HG02623 (cell line): ENCODE measurements around the gene POMC.
"Not testable (repeated sequence)": the region's sequence is repeated elsewhere in the genome, so short reads cannot be mapped to it uniquely, and the experiment has no call there.

Source experiments
- ATAC-seq: cut with Tn5 transposase; IDR thresholded peaks from one replicate; pipeline ENCODE4 v1.9.1; 2021; ENCODE audit warnings: moderate library complexity; ENCODE audit not compliant: unreplicated experiment

The POMC gene

DNA sequence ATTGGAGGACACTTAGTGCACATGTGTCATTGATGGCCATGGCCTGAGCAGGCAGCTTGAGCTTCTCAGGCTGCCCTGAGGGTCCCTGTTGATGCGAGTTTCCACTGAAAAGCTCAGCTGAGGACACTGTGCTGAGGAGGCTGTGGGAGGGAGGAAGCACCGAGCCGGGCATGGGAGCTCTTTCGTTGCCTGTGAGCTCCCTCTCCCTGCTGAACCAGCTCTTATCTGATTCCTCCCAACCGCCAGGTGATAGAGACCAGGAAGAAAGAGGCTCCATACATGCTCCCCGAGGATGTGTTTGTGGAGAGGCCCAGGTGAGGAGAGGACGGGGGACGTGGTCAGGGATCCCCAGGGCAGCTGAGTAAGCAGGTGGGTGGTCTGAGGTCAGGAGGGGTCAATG, 27.3 kb downstream of the POMC start:
- no peak for ATAC-seq

DNA sequence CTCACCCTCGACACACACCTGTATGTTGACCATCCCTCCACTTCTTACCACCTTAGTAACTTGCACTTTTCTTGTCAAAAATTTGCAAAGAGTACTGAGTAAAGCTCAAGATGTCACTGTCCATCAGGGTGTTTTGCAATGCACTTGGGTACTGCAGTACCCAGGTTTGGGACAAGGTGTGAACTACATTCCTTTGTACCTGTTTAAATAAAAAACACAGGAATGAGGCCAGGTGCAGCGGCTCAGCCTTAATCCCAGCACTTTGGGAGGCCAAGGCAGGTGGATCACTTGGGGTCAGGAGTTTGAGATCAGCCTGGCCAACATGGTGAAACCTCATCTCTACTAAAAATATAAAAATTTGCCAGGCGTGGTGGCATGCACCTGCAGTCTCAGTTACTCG, 27.8 kb downstream of the POMC start:
- not testable (repeated sequence) for ATAC-seq

DNA sequence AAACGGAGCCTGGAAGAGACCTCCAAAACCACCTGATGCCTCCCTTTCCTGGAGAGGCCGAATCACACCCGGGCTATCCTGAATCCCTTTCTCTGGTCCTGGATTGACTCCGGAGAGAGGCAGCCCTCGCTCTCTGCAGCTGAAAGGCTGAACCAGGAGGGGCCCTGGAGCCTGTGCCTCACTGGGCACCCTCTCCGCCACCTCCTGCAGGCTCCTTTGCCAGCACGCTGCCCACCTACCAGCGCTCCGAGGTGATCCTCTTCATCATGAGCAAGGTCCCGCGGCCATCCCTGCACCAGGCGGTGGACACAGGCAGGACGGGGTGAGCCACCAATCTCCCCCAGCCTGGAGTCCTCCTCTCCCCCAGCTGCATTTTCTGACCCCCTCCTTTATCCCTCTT, 35.7 kb downstream of the POMC start:
- ATAC-seq = no peak

DNA sequence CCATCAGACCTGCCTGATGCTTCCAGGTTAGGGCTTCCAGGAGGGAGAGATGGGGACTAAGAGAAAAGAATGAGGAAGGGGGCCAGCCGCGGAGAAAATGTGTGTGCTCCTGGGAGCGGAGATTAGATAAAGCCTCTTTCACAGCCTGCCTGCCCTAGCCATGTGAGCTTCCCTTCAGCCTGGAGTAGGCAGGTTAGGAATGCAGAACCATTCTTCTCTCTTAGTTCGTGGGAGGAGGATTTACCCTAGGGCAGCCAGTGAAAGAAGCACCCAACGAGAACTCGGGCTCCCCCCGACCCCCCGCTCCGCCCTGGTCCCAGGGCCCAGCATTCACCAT, 36.1 kb downstream of the POMC start:
- no peak for ATAC-seq

DNA sequence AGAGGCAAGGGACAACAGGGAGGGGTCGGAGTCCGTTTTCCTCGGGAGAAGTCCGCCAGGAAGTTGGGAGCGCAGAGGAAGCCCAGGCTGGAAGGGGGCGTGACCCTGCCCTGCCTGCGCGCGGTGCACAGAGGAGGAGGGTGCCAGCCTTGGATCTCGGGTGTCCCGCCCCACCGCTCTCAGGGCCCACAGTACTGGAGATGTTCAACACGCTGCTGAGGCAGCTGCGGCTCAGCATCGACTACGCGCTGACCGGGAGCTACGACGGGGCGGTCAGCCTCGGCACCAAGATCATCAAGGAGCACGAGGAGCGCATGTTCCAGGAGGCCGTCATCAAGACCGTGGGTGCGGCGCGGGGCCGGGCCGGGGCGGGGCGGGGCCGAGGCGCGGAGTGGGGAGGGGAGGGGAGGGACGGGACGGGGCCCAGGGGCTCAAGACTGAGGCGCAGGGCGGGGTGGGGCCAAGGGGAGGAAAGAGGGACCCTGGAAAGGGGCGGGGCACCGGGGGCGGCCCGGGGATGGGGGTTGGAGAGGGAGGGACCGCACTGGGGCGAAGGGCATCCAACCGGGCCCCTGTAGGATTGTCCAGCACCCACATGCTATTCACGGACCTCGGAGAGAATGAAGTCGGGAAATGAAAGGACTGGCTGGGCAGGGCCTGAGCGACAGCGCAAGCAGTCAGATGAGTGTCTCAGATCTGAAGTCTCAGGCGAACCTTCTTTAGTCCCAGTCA, 36.6 kb downstream of the POMC start:
- ATAC-seq = no peak

DNA sequence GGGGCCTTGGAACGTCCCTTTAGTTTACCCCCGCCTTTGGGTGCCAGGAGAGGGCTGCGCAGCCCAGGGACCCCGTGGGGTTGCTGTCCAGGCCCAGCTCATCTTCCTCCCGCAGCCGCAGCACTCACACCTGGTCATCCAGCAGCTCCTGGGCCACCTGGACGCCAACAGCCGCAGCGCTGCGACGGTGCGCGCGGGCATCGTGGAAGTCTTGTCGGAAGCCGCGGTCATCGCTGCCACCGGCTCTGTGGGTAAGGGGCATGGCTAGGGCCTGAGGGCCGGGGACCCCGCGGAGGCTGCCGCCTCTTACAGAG, 37.2 kb downstream of the POMC start:
- no peak for ATAC-seq

DNA sequence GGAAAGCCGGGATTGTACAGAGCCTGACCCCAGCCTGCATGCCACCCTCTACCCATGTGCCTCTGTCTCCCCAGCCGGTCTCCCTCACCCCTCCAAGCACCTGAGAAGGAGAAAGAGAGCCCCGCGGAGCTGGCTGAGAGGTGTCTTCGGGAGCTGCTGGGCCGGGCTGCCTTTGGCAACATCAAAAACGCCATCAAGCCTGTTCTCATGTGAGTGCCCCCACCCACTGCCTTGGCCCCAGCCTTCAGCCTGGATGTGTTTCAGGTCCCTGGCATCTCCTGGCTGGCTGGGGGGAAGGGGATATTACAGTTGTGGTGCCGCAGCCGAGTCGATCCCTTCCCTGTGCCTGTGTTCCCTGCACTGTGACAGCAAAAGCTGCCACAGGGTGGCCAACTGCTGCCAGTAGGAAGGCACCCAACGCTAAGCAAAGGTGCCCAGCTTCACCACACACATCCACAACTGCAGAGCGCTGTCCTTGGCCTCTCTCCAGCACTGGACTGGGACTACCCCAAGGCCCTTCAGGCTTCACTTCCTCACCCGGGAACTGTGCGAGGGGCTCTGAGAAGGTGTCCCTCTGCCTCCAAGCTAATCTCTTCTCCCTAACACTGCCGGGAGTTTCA, 38.4 kb downstream of the POMC start:
- no peak for ATAC-seq

DNA sequence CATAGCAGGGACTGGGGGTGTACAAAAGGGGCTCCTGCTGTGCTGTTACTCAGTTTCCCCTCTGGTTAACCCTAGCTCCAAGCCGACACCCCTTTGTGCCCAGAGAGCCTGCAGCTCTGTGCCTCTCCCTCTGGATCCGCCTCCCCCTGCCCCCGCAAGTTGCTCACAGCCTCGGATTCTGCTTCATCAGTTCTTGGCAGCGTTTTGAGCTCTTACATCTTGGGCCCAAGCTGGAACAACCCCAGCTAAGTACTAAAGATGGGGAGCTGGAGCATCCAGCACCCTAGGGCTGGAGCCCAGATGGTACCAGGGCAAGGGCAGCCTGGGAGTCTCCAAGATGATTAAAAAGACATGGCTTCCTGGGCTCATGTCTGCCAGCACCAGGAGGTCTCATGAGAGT, 40.7 kb downstream of the POMC start:
- ATAC-seq = no peak

DNA sequence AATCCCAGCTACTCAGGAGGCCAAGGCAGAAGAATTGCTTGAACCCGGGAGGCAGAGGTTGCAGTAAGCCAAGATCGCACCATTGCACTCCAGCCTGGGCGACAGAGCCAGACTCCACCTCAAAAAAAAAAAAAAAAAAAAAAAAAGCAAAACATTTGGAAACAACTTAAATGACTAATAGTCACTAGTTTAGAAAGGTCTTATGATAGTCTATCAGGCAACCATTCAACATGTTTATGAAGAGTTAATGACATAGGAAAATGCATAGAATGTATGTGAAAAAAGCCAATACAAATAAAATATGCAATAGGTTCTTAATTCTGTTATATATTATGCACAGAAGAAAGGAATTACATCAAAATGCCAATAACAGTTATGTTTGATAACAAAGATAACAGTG, 41.3 kb downstream of the POMC start:
- not testable (repeated sequence) for ATAC-seq

DNA sequence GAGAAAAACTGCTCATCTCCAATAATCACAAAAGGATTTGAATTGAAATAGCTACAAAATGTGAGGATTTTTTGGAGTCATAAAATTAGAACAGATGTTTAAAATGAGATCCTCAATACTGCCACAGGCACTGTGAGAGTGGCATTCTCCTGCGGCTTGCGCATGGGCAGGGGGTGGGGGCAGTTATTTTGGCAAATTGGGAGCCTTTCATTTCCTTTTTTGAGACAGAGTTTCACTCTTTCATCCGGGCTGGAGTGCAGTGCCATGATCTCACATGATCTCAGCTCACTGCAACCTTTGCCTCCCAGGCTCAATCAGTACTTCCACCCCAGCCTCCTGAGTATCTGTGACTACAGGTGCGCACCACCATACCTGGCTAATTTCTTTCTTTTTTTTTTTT, 42.4 kb downstream of the POMC start:
- no peak for ATAC-seq

DNA sequence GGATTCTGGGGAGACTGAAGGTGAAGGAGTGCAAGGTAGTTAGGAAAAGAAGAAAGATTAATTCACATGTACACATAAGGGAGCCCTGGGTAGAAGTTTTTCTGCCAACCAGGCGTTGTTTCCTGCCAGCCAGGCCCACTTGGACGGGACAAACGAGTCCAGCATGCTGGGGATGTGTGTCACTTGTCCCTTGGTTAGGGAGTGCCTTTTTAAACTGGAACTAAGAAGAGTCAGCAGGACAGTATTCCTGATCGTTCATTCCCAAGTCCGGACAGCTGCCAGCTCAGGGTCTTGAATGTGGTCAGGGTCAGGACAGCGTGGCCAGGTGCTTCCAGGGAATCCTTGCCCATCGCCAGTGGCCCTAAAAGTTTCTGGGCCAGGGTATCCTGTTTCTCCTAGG, 43.2 kb downstream of the POMC start:
- ATAC-seq = no peak

DNA sequence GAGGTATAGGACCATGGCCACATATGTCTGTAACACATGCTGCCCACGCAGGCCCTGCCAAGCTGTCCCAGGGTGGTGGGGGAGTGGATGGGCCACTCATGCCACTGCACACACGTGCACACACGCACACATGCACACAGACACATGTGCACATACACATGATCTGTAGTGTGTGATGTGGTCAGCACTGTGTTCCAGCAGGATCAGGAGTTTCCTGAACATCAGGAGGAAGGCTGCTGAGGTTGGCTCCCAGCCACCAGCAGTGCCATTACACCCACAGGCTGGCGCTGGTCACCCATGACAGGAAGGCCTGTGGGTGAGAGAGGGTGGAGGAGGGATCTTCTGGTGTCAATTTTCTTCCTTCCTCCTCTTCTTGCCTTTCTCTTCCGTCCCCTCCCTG, 44.7 kb downstream of the POMC start:
- no peak for ATAC-seq

DNA sequence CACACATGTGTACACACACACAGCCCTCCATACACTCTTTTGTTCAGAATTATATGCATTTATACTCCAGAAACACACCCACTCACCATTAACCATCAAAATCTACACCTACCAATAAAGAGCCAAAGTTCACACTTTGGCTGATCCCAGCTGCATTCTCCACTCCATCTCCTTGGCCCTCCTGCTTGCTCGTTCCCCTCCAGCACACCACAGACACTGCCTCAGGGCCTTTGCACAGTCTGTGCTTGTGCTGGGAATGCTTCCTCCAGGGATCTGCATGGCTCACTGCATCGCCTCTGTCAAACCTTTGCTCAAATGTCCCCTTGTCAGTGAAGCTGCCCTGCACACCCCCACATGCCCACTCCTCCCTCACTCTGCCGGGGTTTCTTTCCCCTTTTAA, 46.0 kb downstream of the POMC start:
- ATAC-seq = no peak

DNA sequence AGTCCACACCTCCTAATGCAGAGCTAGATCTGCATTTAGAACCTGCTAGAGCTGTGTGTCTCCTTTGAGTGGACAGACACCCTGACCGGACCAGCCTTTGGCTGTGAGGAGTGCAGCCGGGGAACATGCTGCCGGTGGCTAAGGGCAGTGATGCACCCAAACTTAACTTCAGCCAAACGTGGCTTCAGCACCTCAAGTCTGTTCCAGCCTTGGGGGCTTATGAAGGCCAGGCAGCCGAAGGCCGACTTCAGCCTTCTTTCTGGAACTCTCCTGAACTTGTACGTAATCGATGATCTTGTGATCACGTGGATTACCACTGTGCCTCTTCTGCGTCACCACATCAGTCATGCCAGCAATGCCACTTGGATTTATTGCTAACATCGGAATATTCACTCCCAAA, 49.1 kb downstream of the POMC start:
- no peak for ATAC-seq

DNA sequence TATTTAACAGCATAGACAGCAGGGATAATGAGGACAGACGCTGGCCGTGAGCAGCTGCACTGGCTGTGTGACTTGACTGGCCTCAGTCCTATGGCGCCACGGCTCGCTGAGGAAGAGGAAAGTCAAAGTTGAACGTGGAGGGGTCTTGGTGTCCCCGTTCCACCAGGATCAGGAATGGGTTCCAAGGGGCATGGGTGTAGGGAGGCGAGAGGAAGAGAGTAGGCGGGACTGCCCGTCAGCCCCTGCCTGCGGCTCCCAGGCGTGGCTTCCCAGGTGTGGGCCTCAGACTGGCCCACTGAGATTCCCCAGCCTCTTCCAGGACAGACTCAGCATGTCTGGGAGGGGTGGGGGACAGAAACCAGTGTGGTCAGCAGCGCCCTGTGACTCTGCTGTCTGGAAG, 51.4 kb downstream of the POMC start:
- no peak for ATAC-seq

DNA sequence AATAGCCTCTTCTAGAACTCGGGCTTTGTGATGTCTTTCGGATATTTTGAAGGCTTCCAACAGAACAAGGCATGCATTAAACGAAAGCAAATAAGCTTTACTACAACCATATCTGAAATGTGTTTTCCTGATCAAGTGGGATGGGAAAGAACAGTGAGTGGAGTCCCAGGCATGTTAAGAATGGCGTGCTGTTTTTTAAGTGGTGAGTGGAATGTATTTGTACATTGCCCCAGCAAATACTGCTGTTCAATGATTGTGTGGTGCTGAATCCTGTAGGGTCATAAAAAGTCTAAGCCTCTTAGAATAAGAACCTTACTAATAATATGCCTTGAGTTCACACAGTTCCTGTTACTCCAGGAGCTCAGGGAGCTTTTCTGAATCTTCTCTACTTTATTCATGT, 52.5 kb downstream of the POMC start:
- ATAC-seq = no peak

DNA sequence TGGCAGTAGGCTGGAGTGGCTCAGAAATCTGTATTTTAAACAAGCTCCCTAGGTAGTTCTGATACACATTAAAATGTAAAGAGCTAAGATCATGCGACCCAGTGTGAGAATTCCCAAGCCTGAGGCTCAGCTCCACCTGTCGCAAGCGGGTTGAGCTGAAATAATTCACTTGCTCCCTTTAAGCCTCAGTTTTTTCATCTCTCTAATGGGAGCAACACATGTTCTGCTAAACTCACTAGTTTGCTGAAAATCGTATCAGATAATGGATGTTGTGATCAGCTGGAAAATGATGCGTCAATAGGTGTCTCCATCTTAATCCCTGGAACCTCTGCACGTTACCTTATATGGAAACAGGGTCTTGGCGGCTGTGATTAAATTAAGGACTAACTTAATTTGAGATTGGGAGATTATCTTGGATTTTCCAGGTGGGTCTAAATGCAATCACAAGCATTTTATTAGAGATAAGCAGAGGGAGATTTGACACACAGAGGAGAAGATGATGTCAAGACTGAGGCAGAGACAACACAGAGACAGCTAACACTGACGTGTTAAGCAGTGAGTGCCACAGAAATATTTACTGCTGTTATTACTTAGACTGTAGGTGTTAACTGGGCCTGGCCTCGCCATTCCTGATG, 53.0 kb downstream of the POMC start:
- ATAC-seq = no peak

DNA sequence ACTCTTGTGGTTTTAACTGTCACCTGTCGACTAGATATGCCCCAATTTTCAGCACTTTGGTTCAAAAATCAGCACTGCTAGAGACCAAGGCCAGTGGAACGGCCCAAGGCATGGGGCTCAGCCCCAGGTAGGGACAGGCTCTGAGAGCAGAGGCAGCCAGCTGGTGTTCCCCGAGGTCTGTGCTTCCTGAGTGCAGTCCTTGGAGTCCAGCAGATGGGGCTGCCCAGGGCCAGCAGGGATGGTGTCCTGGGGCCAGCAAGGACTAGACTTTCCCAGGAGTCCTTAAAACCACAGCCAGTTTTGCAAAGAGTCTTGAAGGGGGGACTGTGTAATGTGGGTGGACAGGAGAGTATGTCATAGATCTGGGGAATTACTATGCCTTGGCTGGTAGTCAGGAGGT, 56.3 kb downstream of the POMC start:
- ATAC-seq = no peak
